ENCODE data around the gene ACE.

Gene ACE

DNA sequence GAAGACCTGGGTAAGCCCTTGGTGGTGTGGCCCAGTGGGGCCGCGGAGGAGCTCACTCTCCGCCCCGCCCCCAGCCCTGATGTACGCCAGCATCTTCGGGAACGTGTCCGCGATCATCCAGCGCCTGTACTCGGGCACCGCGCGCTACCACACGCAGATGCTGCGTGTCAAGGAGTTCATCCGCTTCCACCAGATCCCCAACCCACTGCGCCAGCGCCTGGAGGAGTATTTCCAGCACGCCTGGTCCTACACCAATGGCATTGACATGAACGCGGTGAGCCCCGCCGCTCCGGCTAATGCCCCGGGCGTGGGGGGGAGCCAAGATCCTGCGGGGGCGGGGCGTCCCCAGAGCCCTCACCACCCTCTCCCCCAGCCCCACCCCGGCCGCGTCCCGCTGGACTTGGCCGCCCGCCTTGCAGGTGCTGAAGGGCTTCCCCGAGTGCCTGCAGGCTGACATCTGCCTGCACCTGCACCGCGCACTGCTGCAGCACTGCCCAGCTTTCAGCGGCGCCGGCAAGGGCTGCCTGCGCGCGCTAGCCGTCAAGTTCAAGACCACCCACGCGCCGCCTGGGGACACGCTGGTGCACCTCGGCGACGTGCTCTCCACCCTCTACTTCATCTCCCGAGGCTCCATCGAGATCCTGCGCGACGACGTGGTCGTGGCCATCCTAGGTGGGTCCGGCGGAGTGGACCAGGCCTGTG is 61.3 kb downstream of the ACE start:
- no peak for DNase-seq (ENCODE audit: low spot score)

- no peak for DNase-seq (ENCODE audit: low spot score)
Measured at GRCh38 chr17:63538693-63539595, 62.1 kb downstream of the ACE start.

GRCh38 chr17:63540590-63540989 is 63.7 kb downstream of the ACE start:
- no peak for DNase-seq (ENCODE audit: low spot score)

DNA sequence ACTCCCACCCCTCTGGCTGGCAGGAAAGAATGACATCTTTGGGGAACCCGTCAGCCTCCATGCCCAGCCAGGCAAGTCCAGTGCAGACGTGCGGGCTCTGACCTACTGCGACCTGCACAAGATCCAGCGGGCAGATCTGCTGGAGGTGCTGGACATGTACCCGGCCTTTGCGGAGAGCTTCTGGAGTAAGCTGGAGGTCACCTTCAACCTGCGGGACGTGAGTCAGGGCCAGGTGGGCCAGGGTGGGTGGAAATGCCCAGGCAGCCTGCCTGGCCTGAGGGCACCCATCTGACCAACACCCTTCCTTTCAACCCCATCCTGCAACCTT is 65.3 kb downstream of the ACE start:
- no peak for DNase-seq (ENCODE audit: low spot score)

- DNase-seq (ENCODE audit: low spot score) = no peak
Measured at GRCh38 chr17:63542942-63543821, 66.3 kb downstream of the ACE start.

- DNase-seq (ENCODE audit: low spot score) = no peak
Measured at GRCh38 chr17:63543822-63544420, 67.1 kb downstream of the ACE start.

DNA sequence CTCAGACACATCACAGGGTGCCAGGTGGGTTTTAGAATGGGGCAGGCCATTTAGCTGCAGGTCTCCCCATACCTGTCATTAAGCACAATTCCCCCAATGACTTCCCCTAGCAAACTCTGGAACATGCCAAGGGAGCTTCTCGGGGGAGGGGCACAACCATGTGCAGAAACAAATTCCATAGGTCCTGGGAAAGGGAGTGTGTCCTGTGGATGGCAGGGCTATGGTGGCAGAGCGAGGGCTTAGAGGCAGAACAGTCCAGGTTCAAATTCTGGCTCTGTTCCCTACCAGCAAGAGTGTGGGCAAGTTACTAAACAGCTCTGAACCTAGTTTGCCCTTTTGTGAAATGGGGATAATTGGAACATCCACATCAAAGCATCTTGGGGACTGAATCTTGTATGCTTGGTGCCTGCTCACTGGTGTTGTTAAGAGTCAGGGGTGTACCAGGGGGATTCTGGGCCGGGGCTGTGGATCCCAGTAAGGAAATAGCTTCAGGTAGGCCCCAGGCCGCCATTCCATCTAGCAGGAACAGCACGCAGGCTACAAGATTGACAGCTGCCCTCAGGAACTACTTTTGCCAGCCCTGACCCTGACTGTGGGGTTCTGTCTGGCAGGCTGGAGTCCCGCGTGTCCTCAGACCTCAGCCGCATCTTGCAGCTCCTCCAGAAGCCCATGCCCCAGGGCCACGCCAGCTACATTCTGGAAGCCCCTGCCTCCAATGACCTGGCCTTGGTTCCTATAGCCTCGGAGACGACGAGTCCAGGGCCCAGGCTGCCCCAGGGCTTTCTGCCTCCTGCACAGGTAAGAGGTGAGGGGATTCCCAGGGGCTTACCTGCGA is 67.8 kb downstream of the ACE start:
- DNase-seq (ENCODE audit: low spot score) = no peak

- no peak for DNase-seq (ENCODE audit: low spot score)
Measured at GRCh38 chr17:63546308-63547082, 69.6 kb downstream of the ACE start.

DNA sequence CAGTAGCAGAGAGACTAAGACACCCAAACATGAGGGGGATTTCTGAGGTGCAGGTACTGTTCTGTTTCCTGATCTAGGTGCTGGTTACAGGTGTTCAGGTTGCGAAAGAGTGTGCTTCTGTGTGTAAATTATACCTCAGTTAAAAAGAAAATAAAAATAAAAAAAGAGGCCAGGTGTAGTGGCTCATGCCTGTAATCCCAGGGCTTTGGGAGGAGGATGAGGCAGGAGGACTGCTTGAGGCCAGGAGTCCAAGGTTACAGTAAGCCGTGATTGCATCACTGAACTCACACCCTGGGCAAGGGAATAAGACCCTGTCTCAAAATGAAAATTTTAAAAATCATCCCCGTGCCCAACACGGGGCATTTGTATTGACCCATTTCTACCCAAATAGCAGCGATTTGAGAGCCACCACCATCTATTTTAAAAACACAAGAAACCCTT is 70.2 kb downstream of the ACE start:
- DNase-seq (ENCODE audit: low spot score) = no peak
